HCT116 (cell line): ENCODE results near the gene FAM13A. TPM values are rescaled to one million over a fixed set of nuclear protein-coding genes. Genes with fewer than 3 reads are reported as not detected.

Experiments used
- ATAC-seq: fragments of 200-7000 bp; cut with Tn5 transposase; 2 replicates; pipeline ENCODE4 v1.9.1; 2020; ENCODE audit warnings: mild to moderate bottlenecking, moderate library complexity
- BruUV-seq: library from RNA; stranded (reverse); fragments of 400-500 nt; replicated peaks from 2 replicates; lab custom pipeline; 2021; lab: Mats Ljungman, UMichigan
- CTCF ChIA-PET: fragments of 300-600 bp; sonication (Branson Sonifier 250); formaldehyde crosslinking; loops from one replicate; lab custom pipeline; 2021; ENCODE audit warnings: antibody characterized with exemption; lab: Charles Lee
- POLR2A ChIA-PET: fragments of 300-600, 350-600 bp; sonication (Branson Sonifier 250); formaldehyde crosslinking; loops from one replicate; lab custom pipeline; 2021; ENCODE audit warnings: antibody characterized with exemption; lab: Charles Lee
- RAD21 ChIA-PET, 2 experiments: fragments of 300-600 bp; sonication (Branson Sonifier 250); formaldehyde crosslinking; loops; one replicate each; lab custom pipeline; 2023; ENCODE audit warnings: low total read pairs in 2 of 2; ENCODE audit not compliant: uncharacterized antibody in 2 of 2, unreplicated experiment in 2 of 2, low non-redundant PET in 1 of 2; lab: Charles Lee
- DNase-seq: peaks from one replicate; pipeline ENCODE4 v3.0.0-alpha.2; 2010; ENCODE audit warnings: low read depth, low spot score
- H2AFZ ChIP-seq: fragments of 200-600 bp; shearing (Covaris generic), sonication (generic); 2 replicates; pipeline ENCODE4 v1.6.1; 2017; ENCODE audit warnings: low read depth, mixed run types, mixed read lengths, antibody characterized with exemption, low read length; ENCODE audit not compliant: poor library complexity, severe bottlenecking
- H3K27ac ChIP-seq: 2 replicates; pipeline ENCODE4 v1.5.1; 2012; ENCODE audit warnings: low read depth, low read length
- H3K27me3 ChIP-seq: fragments of 200-600 bp; sonication (generic); 2 replicates; pipeline ENCODE4 v1.6.1; 2016; ENCODE audit warnings: mixed run types, low read length, mixed read lengths; ENCODE audit not compliant: insufficient read depth
- H3K36me3 ChIP-seq, 2 experiments: fragments of 200-500 bp in 1 of 2; fragments of 200-600 bp in 1 of 2; sonication (Bioruptor generic) in 1 of 2; sonication (generic) in 1 of 2; 2 replicates each; pipeline versions ENCODE4 v1.5.1 to v1.6.1; 2014 to 2016; ENCODE audit warnings: low read length in 2 of 2, inconsistent platforms in 1 of 2, mixed read lengths in 1 of 2, mixed run types in 1 of 2; ENCODE audit not compliant: insufficient read depth in 2 of 2, control insufficient read depth in 1 of 2
- H3K4me1 ChIP-seq, 2 experiments: fragments of 200-600 bp in 1 of 2; sonication (generic) in 1 of 2; 2 replicates each; pipeline versions ENCODE4 v1.5.1 to v1.6.1; 2012 to 2017; ENCODE audit warnings: low read length in 2 of 2, inconsistent platforms in 1 of 2, mild to moderate bottlenecking in 1 of 2, mixed read lengths in 1 of 2, mixed run types in 1 of 2, moderate library complexity in 1 of 2; ENCODE audit not compliant: insufficient read depth in 2 of 2, control insufficient read depth in 1 of 2
- H3K4me2 ChIP-seq: fragments of 200-600 bp; sonication (generic); 2 replicates; pipeline ENCODE4 v1.6.1; 2017; ENCODE audit warnings: mixed run types, low read length, mixed read lengths
- H3K4me3 ChIP-seq, 2 experiments: fragments of 200-600 bp in 1 of 2; sonication (generic) in 1 of 2; replicated peaks in 1 of 2; 2 replicates each; pipeline ENCODE4 v1.5.1; 2011 to 2016; ENCODE audit warnings: low read length in 2 of 2, control low read depth in 1 of 2, low read depth in 1 of 2, mild to moderate bottlenecking in 1 of 2, mixed read lengths in 1 of 2, mixed run types in 1 of 2
- H3K79me2 ChIP-seq: fragments of 200-600 bp; sonication (generic); 2 replicates; pipeline ENCODE4 v1.6.1; 2017; ENCODE audit warnings: mild to moderate bottlenecking, mixed run types, low read length, moderate library complexity, mixed read lengths; ENCODE audit not compliant: insufficient read depth
- H3K9ac ChIP-seq: fragments of 200-600 bp; sonication (generic); 2 replicates; pipeline ENCODE4 v1.6.1; 2016; ENCODE audit warnings: low read length, mixed read lengths
- H3K9me2 ChIP-seq: fragments of 200-600 bp; sonication (generic), shearing (Covaris generic); 2 replicates; pipeline ENCODE4 v1.6.1; 2017; ENCODE audit warnings: mixed run types, mild to moderate bottlenecking, moderate library complexity; ENCODE audit not compliant: insufficient read depth
- H3K9me3 ChIP-seq, 2 experiments: fragments of 200-500 bp in 1 of 2; fragments of 200-600 bp in 1 of 2; sonication (Bioruptor generic) in 1 of 2; sonication (generic) in 1 of 2; 2 replicates each; pipeline ENCODE4 v1.6.1; 2014 to 2017; ENCODE audit warnings: low read length in 2 of 2, mixed read lengths in 2 of 2, inconsistent platforms in 1 of 2, low read depth in 1 of 2, mild to moderate bottlenecking in 1 of 2, mixed run types in 1 of 2, moderate library complexity in 1 of 2; ENCODE audit not compliant: control insufficient read depth in 1 of 2, insufficient read depth in 1 of 2
- H4K20me1 ChIP-seq: fragments of 200-600 bp; sonication (generic), shearing (Covaris generic); 2 replicates; pipeline ENCODE4 v1.6.1; 2017; ENCODE audit warnings: mixed run types, mild to moderate bottlenecking, moderate library complexity; ENCODE audit not compliant: insufficient read depth
- CEBPB ChIP-seq: IDR thresholded peaks from 2 replicates; pipeline ENCODE4 v1.6.1; 2012; ENCODE audit warnings: low read depth
- EGR1 ChIP-seq: IDR thresholded peaks from 2 replicates; pipeline ENCODE4 v1.6.1; 2012; ENCODE audit warnings: low read depth
- EZH2 ChIP-seq: fragments of 200-600 bp; sonication (generic); IDR thresholded peaks from 2 replicates; pipeline ENCODE4 v1.6.1; 2017; ENCODE audit warnings: antibody characterized with exemption, mixed run types
- EZH2phosphoT487 ChIP-seq: fragments of 200-600 bp; IDR thresholded peaks from 2 replicates; pipeline ENCODE4 v1.6.1; 2018; ENCODE audit warnings: antibody characterized with exemption, borderline replicate concordance
- FOSL1 ChIP-seq: IDR thresholded peaks from 2 replicates; pipeline ENCODE4 v1.6.1; 2012; ENCODE audit warnings: low read depth
- JUND ChIP-seq: IDR thresholded peaks from 2 replicates; pipeline ENCODE4 v1.6.1; 2012
- POLR2AphosphoS5 ChIP-seq: IDR thresholded peaks from 2 replicates; pipeline ENCODE4 v1.6.1; 2011; ENCODE audit warnings: mild to moderate bottlenecking, low read depth, low read length, moderate library complexity
- RAD21 ChIP-seq: IDR thresholded peaks from 2 replicates; pipeline ENCODE4 v1.6.1; 2012; ENCODE audit warnings: low read depth, mild to moderate bottlenecking
- SP1 ChIP-seq: IDR thresholded peaks from 2 replicates; pipeline ENCODE4 v1.6.1; 2012; ENCODE audit warnings: low read depth
- YY1 ChIP-seq: IDR thresholded peaks from 2 replicates; pipeline ENCODE4 v1.6.1; 2011; ENCODE audit warnings: low read length, low read depth, moderate library complexity, mild to moderate bottlenecking; ENCODE audit not compliant: insufficient replicate concordance; ENCODE audit errors: extremely low read depth
- intact Hi-C: fragments of 100-400 bp; cut with micrococcal nuclease; formaldehyde crosslinking; loops from 2 replicates; pipeline ENCODE4 v1.10.0; 2022
- total RNA-seq: library from RNA; stranded (reverse); gene quantifications from one replicate; pipeline ENCODE4 v1.2.1, GENCODE V29; 2021; ENCODE audit not compliant: unreplicated experiment
- TF ChIP-seq, protein P1 (sequence below): IDR thresholded peaks from 2 replicates; pipeline ENCODE4 v1.6.1; 2012
- TF ChIP-seq, protein P2 (sequence below): IDR thresholded peaks from 2 replicates; pipeline ENCODE4 v1.6.1; 2012; ENCODE audit warnings: low read depth
- TF ChIP-seq, protein P3 (sequence below): IDR thresholded peaks from 2 replicates; pipeline ENCODE4 v1.6.1; 2011; ENCODE audit warnings: mild to moderate bottlenecking, low read length, moderate library complexity; ENCODE audit not compliant: insufficient replicate concordance; ENCODE audit errors: extremely low read depth

The FAM13A gene
- total RNA-seq, 1 experiment from 2014 or later: 17.2 TPM

DNA sequence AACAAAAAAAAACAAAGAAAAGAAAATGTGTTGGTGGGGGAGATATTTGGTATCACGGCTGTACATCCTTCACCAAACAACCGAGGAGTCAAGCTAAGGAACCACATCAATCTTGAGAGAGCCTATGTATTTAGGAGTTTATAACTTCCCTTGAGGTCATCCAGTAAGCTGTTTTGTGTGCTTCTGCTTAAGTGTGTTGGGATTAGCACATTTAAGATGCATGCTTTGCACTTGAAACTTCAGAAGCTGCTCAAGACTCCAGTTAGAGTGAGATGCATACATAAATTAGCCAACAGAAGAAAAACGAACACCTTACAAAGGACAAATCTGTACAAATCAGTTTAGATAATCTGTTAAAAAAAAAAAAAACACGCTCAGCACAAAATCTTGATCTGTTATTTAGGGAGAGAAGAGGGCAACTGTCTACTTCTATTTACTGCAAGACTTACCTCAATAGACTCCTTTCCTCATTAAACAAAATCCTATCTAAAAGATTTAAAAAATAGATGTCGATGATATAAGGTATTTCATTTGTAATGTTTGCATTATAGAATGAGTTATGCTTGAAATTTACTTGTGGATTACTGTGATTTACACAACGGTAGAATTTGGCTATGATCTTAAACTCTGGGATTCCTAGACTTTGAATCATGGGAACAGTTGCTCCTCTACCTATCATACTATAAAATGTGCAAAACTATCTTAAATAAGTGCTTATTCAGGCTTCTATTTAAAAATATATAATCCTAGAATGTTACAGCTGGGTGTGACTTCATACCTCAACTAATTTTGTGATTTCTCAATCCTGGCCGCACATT, 305.5 kb downstream of the FAM13A start:
- no TSS peak for BruUV-seq
- Histone ChIP-seq H3K36me3 (peaks cover 0 to 5% of the 10 kb centered on the region in 2 experiments; a peak in 1 of 4 replicates), H3K27me3 (no peaks in the 10 kb centered on the region), H3K79me2 (no peaks in the 10 kb centered on the region), H3K9me2 (no peaks in the 10 kb centered on the region), H2AFZ (no peak overlapping the region), H3K4me3 (no peak overlapping the region), H3K27ac (no peak overlapping the region), H3K9ac (no peak overlapping the region), H3K4me2 (no peak overlapping the region), H4K20me1 (no peaks in the 10 kb centered on the region), H3K4me1 (no peaks in the 10 kb centered on the region), H3K9me3 (no peaks in the 10 kb centered on the region)
- intact Hi-C loops: no loop called here
- TF ChIP-seq EZH2phosphoT487 (no peak), CEBPB (no peak)
- CTCF ChIA-PET: no interaction called here
- POLR2A ChIA-PET: no interaction called here
- RAD21 ChIA-PET: no interaction called here
- DNase-seq (no peak), ATAC-seq (no peak)

DNA sequence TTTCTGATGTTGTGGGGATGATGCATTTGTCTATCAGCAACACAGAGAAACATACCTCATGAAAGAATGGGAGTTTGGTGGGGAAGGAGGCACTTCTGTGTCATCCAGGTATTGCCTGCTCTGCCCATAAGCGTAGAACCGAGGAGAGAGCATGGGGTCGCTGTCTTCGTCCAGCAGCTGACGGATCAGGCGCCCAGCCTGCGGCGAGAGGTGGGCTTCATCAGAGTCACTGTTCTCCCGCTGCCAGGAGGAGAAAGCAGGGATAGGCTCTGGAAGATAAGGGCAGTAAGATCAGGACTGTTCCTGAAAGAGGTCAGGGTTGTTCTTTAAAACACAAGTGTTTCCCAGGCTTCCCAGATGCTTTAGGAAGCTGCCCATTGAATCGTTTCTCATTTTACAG, 306.6 kb downstream of the FAM13A start:
- CTCF ChIA-PET: no interaction called here
- intact Hi-C loops: no loop called here

More for the DNA sequence above, 306.6 kb downstream of the FAM13A start:
- ATAC-seq (no peak), DNase-seq (no peak)
- no peak overlapping the region for H3K27ac ChIP-seq
- no peaks in the 10 kb centered on the region for H3K79me2 ChIP-seq
- no peak for TF ChIP-seq POLR2AphosphoS5
- TF ChIP-seq, protein P1, sequence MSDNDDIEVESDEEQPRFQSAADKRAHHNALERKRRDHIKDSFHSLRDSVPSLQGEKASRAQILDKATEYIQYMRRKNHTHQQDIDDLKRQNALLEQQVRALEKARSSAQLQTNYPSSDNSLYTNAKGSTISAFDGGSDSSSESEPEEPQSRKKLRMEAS: no peak
- no peak for TF ChIP-seq YY1
- TF ChIP-seq FOSL1: no peak
- TF ChIP-seq EZH2: no peak
- TF ChIP-seq, protein P2, sequence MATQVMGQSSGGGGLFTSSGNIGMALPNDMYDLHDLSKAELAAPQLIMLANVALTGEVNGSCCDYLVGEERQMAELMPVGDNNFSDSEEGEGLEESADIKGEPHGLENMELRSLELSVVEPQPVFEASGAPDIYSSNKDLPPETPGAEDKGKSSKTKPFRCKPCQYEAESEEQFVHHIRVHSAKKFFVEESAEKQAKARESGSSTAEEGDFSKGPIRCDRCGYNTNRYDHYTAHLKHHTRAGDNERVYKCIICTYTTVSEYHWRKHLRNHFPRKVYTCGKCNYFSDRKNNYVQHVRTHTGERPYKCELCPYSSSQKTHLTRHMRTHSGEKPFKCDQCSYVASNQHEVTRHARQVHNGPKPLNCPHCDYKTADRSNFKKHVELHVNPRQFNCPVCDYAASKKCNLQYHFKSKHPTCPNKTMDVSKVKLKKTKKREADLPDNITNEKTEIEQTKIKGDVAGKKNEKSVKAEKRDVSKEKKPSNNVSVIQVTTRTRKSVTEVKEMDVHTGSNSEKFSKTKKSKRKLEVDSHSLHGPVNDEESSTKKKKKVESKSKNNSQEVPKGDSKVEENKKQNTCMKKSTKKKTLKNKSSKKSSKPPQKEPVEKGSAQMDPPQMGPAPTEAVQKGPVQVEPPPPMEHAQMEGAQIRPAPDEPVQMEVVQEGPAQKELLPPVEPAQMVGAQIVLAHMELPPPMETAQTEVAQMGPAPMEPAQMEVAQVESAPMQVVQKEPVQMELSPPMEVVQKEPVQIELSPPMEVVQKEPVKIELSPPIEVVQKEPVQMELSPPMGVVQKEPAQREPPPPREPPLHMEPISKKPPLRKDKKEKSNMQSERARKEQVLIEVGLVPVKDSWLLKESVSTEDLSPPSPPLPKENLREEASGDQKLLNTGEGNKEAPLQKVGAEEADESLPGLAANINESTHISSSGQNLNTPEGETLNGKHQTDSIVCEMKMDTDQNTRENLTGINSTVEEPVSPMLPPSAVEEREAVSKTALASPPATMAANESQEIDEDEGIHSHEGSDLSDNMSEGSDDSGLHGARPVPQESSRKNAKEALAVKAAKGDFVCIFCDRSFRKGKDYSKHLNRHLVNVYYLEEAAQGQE: no peak
- TF ChIP-seq, protein P3, sequence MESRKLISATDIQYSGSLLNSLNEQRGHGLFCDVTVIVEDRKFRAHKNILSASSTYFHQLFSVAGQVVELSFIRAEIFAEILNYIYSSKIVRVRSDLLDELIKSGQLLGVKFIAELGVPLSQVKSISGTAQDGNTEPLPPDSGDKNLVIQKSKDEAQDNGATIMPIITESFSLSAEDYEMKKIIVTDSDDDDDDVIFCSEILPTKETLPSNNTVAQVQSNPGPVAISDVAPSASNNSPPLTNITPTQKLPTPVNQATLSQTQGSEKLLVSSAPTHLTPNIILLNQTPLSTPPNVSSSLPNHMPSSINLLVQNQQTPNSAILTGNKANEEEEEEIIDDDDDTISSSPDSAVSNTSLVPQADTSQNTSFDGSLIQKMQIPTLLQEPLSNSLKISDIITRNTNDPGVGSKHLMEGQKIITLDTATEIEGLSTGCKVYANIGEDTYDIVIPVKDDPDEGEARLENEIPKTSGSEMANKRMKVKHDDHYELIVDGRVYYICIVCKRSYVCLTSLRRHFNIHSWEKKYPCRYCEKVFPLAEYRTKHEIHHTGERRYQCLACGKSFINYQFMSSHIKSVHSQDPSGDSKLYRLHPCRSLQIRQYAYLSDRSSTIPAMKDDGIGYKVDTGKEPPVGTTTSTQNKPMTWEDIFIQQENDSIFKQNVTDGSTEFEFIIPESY: no peak
- no peak for TF ChIP-seq JUND
- TF ChIP-seq RAD21: no peak
- no peak for TF ChIP-seq SP1
- no peak for TF ChIP-seq EGR1
- H3K9ac ChIP-seq: no peak overlapping the region
- H3K27me3 ChIP-seq: no peaks in the 10 kb centered on the region
- RAD21 ChIA-PET: no interaction called here
- H3K9me2 ChIP-seq: no peaks in the 10 kb centered on the region
- H2AFZ ChIP-seq: no peak overlapping the region
- no peaks in the 10 kb centered on the region for H3K4me1 ChIP-seq
- no peaks in the 10 kb centered on the region for H4K20me1 ChIP-seq
- H3K4me2 ChIP-seq: no peak overlapping the region
- H3K36me3 ChIP-seq: peaks cover 0 to 5% of the 10 kb centered on the region in 2 experiments; a peak in 1 of 4 replicates
- no peaks in the 10 kb centered on the region for H3K9me3 ChIP-seq
- H3K4me3 ChIP-seq: no peak overlapping the region
- BruUV-seq: no TSS peak
- POLR2A ChIA-PET: no interaction called here
